Measurements from ENCODE around the gene VAV2. TPM values are rescaled to one million over a fixed set of nuclear protein-coding genes. Genes with fewer than 3 reads are reported as not detected.

Gene VAV2
- total and polyA plus RNA-seq, 12 donors = 2.9 to 7.1 (median 5.0) TPM

DNA sequence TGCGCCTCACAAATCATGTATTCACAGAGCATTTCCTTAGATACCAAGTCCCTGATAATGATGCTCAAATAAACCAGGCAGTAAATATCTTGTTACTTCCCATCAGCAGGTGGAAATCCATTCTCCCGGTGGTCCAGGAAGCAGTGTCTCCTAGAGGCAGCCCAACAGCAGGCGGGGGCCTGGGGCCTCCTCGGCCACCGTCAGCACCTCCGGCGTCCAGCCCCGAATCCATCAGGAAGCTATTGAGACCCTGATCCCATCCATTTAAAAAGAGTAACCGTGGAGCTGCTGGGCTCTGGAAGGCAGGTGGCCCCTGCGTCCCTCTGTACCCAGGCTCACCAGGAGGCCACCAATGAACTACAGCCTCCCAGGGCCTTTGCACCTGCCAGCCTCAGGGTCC is 54.0 kb downstream of the VAV2 start:
- DNase-seq = no peak
- TF ChIP-seq, protein P1, sequence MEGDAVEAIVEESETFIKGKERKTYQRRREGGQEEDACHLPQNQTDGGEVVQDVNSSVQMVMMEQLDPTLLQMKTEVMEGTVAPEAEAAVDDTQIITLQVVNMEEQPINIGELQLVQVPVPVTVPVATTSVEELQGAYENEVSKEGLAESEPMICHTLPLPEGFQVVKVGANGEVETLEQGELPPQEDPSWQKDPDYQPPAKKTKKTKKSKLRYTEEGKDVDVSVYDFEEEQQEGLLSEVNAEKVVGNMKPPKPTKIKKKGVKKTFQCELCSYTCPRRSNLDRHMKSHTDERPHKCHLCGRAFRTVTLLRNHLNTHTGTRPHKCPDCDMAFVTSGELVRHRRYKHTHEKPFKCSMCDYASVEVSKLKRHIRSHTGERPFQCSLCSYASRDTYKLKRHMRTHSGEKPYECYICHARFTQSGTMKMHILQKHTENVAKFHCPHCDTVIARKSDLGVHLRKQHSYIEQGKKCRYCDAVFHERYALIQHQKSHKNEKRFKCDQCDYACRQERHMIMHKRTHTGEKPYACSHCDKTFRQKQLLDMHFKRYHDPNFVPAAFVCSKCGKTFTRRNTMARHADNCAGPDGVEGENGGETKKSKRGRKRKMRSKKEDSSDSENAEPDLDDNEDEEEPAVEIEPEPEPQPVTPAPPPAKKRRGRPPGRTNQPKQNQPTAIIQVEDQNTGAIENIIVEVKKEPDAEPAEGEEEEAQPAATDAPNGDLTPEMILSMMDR (IDR thresholded peaks at IDR 0.05) = no peak

DNA sequence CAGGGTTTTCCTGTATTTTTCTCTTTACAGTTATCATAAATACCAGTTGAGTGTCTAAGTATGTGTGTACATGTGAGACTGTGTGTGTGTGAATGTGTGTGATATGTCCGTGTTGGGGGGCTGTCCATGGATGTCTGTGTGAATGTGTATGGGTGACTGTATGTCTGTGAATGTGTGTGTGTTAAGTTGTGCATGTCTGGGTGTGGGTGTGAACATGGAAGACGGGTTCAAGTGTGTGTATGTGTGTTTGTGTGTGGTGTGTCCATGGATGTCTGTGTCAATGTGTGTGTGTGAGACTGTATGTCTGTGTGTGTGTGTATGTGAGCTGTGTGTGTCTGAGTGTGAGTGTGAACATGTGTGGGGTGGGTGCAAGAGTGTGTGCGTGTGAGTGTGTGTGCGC is 55.0 kb downstream of the VAV2 start:
- no peak for DNase-seq
- TF ChIP-seq, protein P1 (IDR thresholded peaks at IDR 0.05) = no peak
- Histone ChIP-seq H3K9me3 (no peaks in the 10 kb centered on the region), H3K36me3 (peaks cover 0 to 20% (median 0%) of the 10 kb centered on the region in 9 donors), H3K27ac (no peak overlapping the region), H3K4me1 (peaks cover 3 to 37% (median 20%) of the 10 kb centered on the region in 9 donors), H3K4me3 (no peak overlapping the region), H3K27me3 (no peaks in the 10 kb centered on the region)
- ATAC-seq = no peak
- intact Hi-C loops (cut with DNase I) = no loop called here
- 74 to 88% methylated on average over 4 of the region's 4 CpGs for WGBS, 2 donors

More for the DNA sequence above, 54.0 kb downstream of the VAV2 start:
- Histone ChIP-seq H3K27me3 (no peaks in the 10 kb centered on the region), H3K27ac (no peak overlapping the region), H3K9me3 (no peaks in the 10 kb centered on the region), H3K36me3 (peaks cover 0 to 20% (median 0%) of the 10 kb centered on the region in 9 donors), H3K4me1 (peaks cover under 1 to 28% (median 14%) of the 10 kb centered on the region in 9 donors), H3K4me3 (no peak overlapping the region)
- ATAC-seq = no peak
- WGBS, 2 donors = 93 to 94% methylated on average over 10 of the region's 10 CpGs
- intact Hi-C loops (cut with DNase I) = no loop called here

DNA sequence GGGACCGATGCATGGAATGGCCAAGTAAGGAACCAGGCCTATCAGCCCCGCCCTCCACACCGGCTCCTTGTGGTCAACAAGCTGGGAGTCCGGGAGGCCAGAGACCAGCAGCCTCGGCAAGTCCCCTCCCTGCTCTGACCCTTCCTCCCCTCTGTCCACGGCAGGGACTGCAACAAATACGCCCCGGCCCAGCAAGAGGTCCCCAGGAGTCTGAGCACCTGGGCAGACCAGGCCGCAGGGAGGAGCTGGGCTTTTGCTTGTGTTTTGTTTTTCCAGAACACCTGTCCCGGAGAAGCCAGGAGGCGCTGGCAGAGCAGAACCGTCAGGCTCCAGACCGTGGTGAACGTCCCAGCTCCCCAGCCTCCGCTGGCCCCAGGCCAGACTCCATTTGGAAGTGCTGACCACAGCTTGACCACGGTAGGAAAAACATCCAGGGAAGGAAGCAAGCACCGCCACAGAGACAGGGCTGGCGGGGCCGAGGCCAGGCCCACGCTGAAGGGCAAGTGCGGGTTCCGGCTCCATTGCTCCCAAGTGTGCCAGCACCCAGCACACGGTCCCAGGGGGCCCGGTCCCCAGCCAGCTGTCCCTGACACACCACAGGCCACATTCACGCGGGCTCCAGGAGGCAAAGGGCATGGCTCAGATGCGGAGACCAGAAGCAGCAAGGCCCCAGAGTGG is 56.7 kb downstream of the VAV2 start:
- Histone ChIP-seq H3K4me3 (peak overlapping the region in 6 of 10 donors; percentile 15 to 31 (median 20)), H3K4me1 (peaks cover 3 to 44% (median 26%) of the 10 kb centered on the region in 9 donors), H3K27ac (peak overlapping the region in 9 of 10 donors; percentile 38 to 80 (median 60)), H3K27me3 (no peaks in the 10 kb centered on the region), H3K36me3 (peaks cover 0 to 20% (median 0%) of the 10 kb centered on the region in 9 donors), H3K9me3 (no peaks in the 10 kb centered on the region)
- ATAC-seq = peak; percentile 42 to 68 (median 62)
- TF ChIP-seq, protein P1 (IDR thresholded peaks at IDR 0.05) = peak in 3 of 9 donors; percentile 8 to 20 (median 19)
- WGBS, 2 donors = 60% methylated on average over 27 of the region's 27 CpGs
- intact Hi-C loops (cut with DNase I) = no loop called here
- DNase-seq = peak; percentile 74 to 76

DNA sequence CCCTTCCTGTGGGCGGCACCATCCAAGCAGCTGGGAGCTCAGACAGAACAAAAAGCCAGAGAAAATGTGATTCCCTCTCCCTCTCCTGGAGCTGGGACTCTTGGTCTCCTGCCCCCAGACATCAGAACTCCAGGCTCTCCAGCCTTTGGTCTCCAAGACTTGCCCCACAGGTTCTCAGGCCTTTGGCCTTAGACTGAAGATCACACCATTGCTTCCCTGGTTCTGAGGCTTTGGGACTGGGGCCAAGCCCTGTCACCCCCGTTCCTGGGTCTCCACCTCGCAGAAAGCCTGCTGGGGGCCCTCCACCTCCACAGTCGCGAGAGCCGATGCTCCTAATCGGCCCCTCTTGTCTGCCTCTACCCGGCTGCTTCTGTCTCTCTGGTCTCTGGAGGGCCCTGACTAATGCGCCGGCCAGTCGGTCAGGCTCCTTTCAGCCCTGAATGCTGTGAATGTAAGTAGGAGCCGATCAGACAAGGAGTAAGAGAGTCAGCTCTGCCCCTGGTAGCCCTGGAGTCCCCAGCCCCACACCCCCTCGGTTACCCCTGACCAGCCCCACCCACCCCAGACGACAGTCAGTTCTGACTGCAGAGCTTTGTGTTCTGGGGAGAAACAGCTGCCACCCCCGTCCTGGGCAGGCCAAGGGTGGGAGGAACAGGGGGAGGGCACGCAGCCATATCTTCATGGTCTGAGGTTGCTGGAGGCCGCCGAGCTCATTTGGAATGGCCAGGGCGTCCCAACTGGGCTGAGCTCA is 57.5 kb downstream of the VAV2 start:
- peak; percentile 35 to 44 for DNase-seq
- peak overlapping the region in 9 of 10 donors; percentile 38 to 80 (median 60) for H3K27ac ChIP-seq
- peak; percentile 47 to 76 (median 57) for ATAC-seq

More for the DNA sequence above, 57.5 kb downstream of the VAV2 start:
- intact Hi-C loops (cut with DNase I) = no loop called here
- WGBS, 2 donors = 74 to 76% methylated on average over 19 of the region's 19 CpGs
- TF ChIP-seq, protein P1 (IDR thresholded peaks at IDR 0.05) = no peak
- H3K27me3 ChIP-seq = no peaks in the 10 kb centered on the region
- peaks cover 0 to 20% (median 0%) of the 10 kb centered on the region in 9 donors for H3K36me3 ChIP-seq
- H3K4me1 ChIP-seq = peaks cover 3 to 44% (median 26%) of the 10 kb centered on the region in 9 donors
- H3K4me3 ChIP-seq = peak overlapping the region in 4 of 10 donors; percentile 15 to 31 (median 20)
- H3K9me3 ChIP-seq = no peaks in the 10 kb centered on the region
